GM12892 (cell line): ENCODE data around the gene MGLL.

ENCODE experiments used
- DNase-seq: peaks from one replicate; pipeline ENCODE4 v3.0.0; 2011; ENCODE audit not compliant: insufficient read length
- FAIRE-seq: peaks from 2 replicates; lab custom pipeline; 2011; peaks lifted over from hg19 to GRCh38; lab: Jason Lieb, UNC
- POLR2A ChIP-seq: IDR thresholded peaks from 2 replicates; pipeline ENCODE4 v1.6.1; 2011; ENCODE audit warnings: low read depth, low read length, control low read depth
- POLR2AphosphoS5 ChIP-seq: IDR thresholded peaks from 2 replicates; pipeline ENCODE4 v1.6.1; 2011; ENCODE audit warnings: low read depth, low read length, control low read depth
- TAF1 ChIP-seq: IDR thresholded peaks from 2 replicates; pipeline ENCODE4 v1.6.1; 2011; ENCODE audit warnings: low read depth, mild to moderate bottlenecking, control low read depth, low read length, borderline replicate concordance

The MGLL gene

GRCh38 chr3:127851899-127852298, 29.6 kb upstream of the MGLL start:
- FAIRE-seq (no peak), DNase-seq (no peak)

GRCh38 chr3:127849368-127849767, 27.1 kb upstream of the MGLL start:
- FAIRE-seq, result no peak
- TF ChIP-seq POLR2AphosphoS5 (no peak), TAF1 (no peak), POLR2A (no peak)
- no peak for DNase-seq

More at GRCh38 chr3:127851899-127852298, 29.6 kb upstream of the MGLL start:
- no peak for TF ChIP-seq TAF1
- no peak for TF ChIP-seq POLR2AphosphoS5

GRCh38 chr3:127848131-127849129, 26.1 kb upstream of the MGLL start:
- TF ChIP-seq POLR2AphosphoS5 (no peak), POLR2A (no peak), TAF1 (no peak)
- no peak for DNase-seq
- no peak for FAIRE-seq

- FAIRE-seq, result no peak
- TF ChIP-seq TAF1 (no peak), POLR2AphosphoS5 (no peak), POLR2A (no peak)
- no peak for DNase-seq
Observed at GRCh38 chr3:127847236-127847720, 25.0 kb upstream of the MGLL start.

GRCh38 chr3:127846576-127846975, 24.3 kb upstream of the MGLL start:
- DNase-seq (no peak), FAIRE-seq (no peak)
- no peak for TF ChIP-seq POLR2A
- no peak for TF ChIP-seq TAF1
- no peak for TF ChIP-seq POLR2AphosphoS5

- DNase-seq, result no peak
- no peak for TF ChIP-seq TAF1
- no peak for TF ChIP-seq POLR2A
- no peak for TF ChIP-seq POLR2AphosphoS5
- FAIRE-seq, result peak; percentile 90
Observed at GRCh38 chr3:127844326-127844942, 22.1 kb upstream of the MGLL start.

GRCh38 chr3:127840671-127841070, 18.4 kb upstream of the MGLL start:
- TF ChIP-seq POLR2A (no peak), TAF1 (no peak), POLR2AphosphoS5 (no peak)
- no peak for DNase-seq
- peak; percentile 70 for FAIRE-seq

GRCh38 chr3:127839099-127839498, 16.8 kb upstream of the MGLL start:
- DNase-seq (no peak), FAIRE-seq (peak; percentile 42)
- no peak for TF ChIP-seq POLR2A
- no peak for TF ChIP-seq POLR2AphosphoS5
- TF ChIP-seq TAF1, result no peak

GRCh38 chr3:127835993-127836882, 13.9 kb upstream of the MGLL start:
- FAIRE-seq (peak; percentile 98), DNase-seq (peak; percentile 67)
- TF ChIP-seq POLR2A (no peak), POLR2AphosphoS5 (peak; percentile 25; the same call in 1 of the 2 replicates), TAF1 (no peak)

GRCh38 chr3:127834771-127835170, 12.5 kb upstream of the MGLL start:
- 0 out of 2 replicates have a peak, but pooled peaks have one; percentile 14 for TF ChIP-seq POLR2AphosphoS5
- no peak for TF ChIP-seq TAF1
- DNase-seq, result no peak
- no peak for FAIRE-seq
